CD14-positive monocyte (primary cell): ENCODE measurements around the gene PFKL. TPM values are rescaled to one million over a fixed set of nuclear protein-coding genes. Genes with fewer than 3 reads are reported as not detected.

Experiments used
- DNase-seq, 3 donors: peaks; one replicate each; pipeline ENCODE4 v3.0.0-alpha.2; 2011 to 2022
- H2AFZ ChIP-seq: 2 replicates; pipeline ENCODE4 v1.6.0; 2012; ENCODE audit warnings: mild to moderate bottlenecking, low read depth, low read length, inconsistent platforms; ENCODE audit not compliant: insufficient read depth, poor library complexity, severe bottlenecking
- H3K27ac ChIP-seq, 2 donors: 1 replicate in 1 of 2; 2 replicates in 1 of 2; pipeline ENCODE4 v1.5.1; 2012 to 2013; ENCODE audit warnings: low read length in 2 of 2, control low read depth in 1 of 2, inconsistent platforms in 1 of 2, low read depth in 1 of 2, mild to moderate bottlenecking in 1 of 2
- H3K27me3 ChIP-seq, 2 donors: one replicate each; pipeline versions ENCODE4 v1.6.0 to v1.6.1; 2011 to 2013; ENCODE audit warnings: low read length in 2 of 2; ENCODE audit not compliant: control insufficient read depth in 2 of 2, insufficient read depth in 2 of 2
- H3K36me3 ChIP-seq, 2 donors: replicated peaks in 1 of 2; 1 replicate in 1 of 2; 2 replicates in 1 of 2; pipeline versions ENCODE4 v1.5.1 to v1.6.1; 2012 to 2013; ENCODE audit warnings: low read length in 2 of 2, control low read depth in 1 of 2, inconsistent platforms in 1 of 2, mild to moderate bottlenecking in 1 of 2; ENCODE audit not compliant: insufficient read depth in 2 of 2, control insufficient read depth in 1 of 2
- H3K4me1 ChIP-seq, 2 donors: 1 replicate in 1 of 2; 2 replicates in 1 of 2; pipeline versions ENCODE4 v1.5.1 to v1.6.1; 2012 to 2013; ENCODE audit warnings: low read length in 2 of 2, control low read depth in 1 of 2, inconsistent platforms in 1 of 2, mild to moderate bottlenecking in 1 of 2, moderate library complexity in 1 of 2; ENCODE audit not compliant: insufficient read depth in 2 of 2, control insufficient read depth in 1 of 2
- H3K4me2 ChIP-seq: replicated peaks from 2 replicates; pipeline ENCODE3; 2012; ENCODE audit warnings: low read length, moderate library complexity, mild to moderate bottlenecking; ENCODE audit not compliant: poor library complexity, severe bottlenecking; ENCODE audit errors: extremely low read depth
- H3K4me3 ChIP-seq, 3 experiments: fragments of 200-600 bp in 1 of 3; sonication (generic) in 1 of 3; replicated peaks in 1 of 3; 1 replicate in 2 of 3; 2 replicates in 1 of 3; pipeline ENCODE4 v1.5.1; 2011 to 2013; ENCODE audit warnings: low read length in 3 of 3, mild to moderate bottlenecking in 3 of 3, control low read depth in 2 of 3, low read depth in 2 of 3, inconsistent platforms in 1 of 3, moderate library complexity in 1 of 3
- H3K79me2 ChIP-seq: 2 replicates; pipeline ENCODE4 v1.6.0; 2012; ENCODE audit warnings: mild to moderate bottlenecking, control low read depth, inconsistent platforms, low read length, moderate library complexity; ENCODE audit not compliant: insufficient read depth
- H3K9ac ChIP-seq: 2 replicates; pipeline ENCODE4 v1.6.0; 2017; ENCODE audit warnings: low read length, mild to moderate bottlenecking; ENCODE audit not compliant: insufficient read depth, poor library complexity, severe bottlenecking
- H3K9me3 ChIP-seq, 2 donors: replicated peaks in 1 of 2; 1 replicate in 1 of 2; 2 replicates in 1 of 2; pipeline versions ENCODE4 v1.5.1 to v1.6.1; 2012 to 2013; ENCODE audit warnings: low read length in 2 of 2, control low read depth in 1 of 2; ENCODE audit not compliant: control insufficient read depth in 1 of 2, insufficient read depth in 1 of 2
- H4K20me1 ChIP-seq: 2 replicates; pipeline ENCODE4 v1.6.0; 2012; ENCODE audit warnings: mild to moderate bottlenecking, low read length, control low read depth, moderate library complexity; ENCODE audit not compliant: insufficient read depth
- H3K27ac Mint-ChIP-seq, 7 donors: one replicate each; pipeline ENCODE4 v1.8.0; 2020; ENCODE audit warnings: mild to moderate bottlenecking in 7 of 7, mixed read lengths in 7 of 7, moderate library complexity in 6 of 7, inconsistent platforms in 2 of 7
- H3K27me3 Mint-ChIP-seq, 3 donors: one replicate each; pipeline ENCODE4 v1.8.0; 2021 to 2022; ENCODE audit warnings: low read depth in 3 of 3, mild to moderate bottlenecking in 3 of 3, mixed read lengths in 3 of 3, moderate library complexity in 3 of 3, inconsistent platforms in 1 of 3
- H3K36me3 Mint-ChIP-seq, 2 donors: one replicate each; pipeline ENCODE4 v1.8.0; 2020; ENCODE audit warnings: mixed read lengths in 2 of 2, inconsistent platforms in 1 of 2, mild to moderate bottlenecking in 1 of 2
- H3K4me1 Mint-ChIP-seq: one replicate; pipeline ENCODE4 v1.8.0; 2020; ENCODE audit warnings: mild to moderate bottlenecking, mixed read lengths
- H3K4me3 Mint-ChIP-seq, 2 donors: one replicate each; pipeline ENCODE4 v1.8.0; 2020; ENCODE audit warnings: mild to moderate bottlenecking in 2 of 2, mixed read lengths in 2 of 2, moderate library complexity in 1 of 2
- H3K9me3 Mint-ChIP-seq, 7 donors: one replicate each; pipeline ENCODE4 v1.8.0; 2020 to 2022; ENCODE audit warnings: mixed read lengths in 7 of 7, mild to moderate bottlenecking in 6 of 7, moderate library complexity in 6 of 7, inconsistent platforms in 2 of 7
- WGBS: methylation state at CpG from one replicate; pipeline ENCODE4 v1.1.5; 2013; ENCODE audit warnings: missing lambda C conversion rate; ENCODE audit not compliant: insufficient coverage; 5-methylcytosine and 5-hydroxymethylcytosine counted together
- intact Hi-C, 2 donors: fragments of 100-400 bp; cut with micrococcal nuclease; formaldehyde crosslinking; loops; one replicate each; pipeline versions ENCODE4 v1.15.0 to v1.15.1; 2023
- polyA plus RNA-seq, 3 donors: library from polyadenylated mRNA; depleted of rRNA in 1 of 3; unstranded in 2 of 3; stranded (reverse) in 1 of 3; fragments of 300-500 nt in 2 of 3; fragments of >200 nt in 1 of 3; fragmentation: Illumina TruSeq in 2 of 3; gene quantifications; 1 replicate in 2 of 3; 2 replicates in 1 of 3; pipeline ENCODE4 v1.2.3, GENCODE V29; 2012 to 2021
- TF ChIP-seq, protein P1 (sequence below): fragments of 200-600 bp; IDR thresholded peaks from one replicate; pipeline ENCODE4 v1.8.0; 2022; ENCODE audit warnings: antibody characterized with exemption, mild to moderate bottlenecking

Gene PFKL
- polyA plus RNA-seq, 3 donors = 105 to 133 (median 113) TPM

DNA sequence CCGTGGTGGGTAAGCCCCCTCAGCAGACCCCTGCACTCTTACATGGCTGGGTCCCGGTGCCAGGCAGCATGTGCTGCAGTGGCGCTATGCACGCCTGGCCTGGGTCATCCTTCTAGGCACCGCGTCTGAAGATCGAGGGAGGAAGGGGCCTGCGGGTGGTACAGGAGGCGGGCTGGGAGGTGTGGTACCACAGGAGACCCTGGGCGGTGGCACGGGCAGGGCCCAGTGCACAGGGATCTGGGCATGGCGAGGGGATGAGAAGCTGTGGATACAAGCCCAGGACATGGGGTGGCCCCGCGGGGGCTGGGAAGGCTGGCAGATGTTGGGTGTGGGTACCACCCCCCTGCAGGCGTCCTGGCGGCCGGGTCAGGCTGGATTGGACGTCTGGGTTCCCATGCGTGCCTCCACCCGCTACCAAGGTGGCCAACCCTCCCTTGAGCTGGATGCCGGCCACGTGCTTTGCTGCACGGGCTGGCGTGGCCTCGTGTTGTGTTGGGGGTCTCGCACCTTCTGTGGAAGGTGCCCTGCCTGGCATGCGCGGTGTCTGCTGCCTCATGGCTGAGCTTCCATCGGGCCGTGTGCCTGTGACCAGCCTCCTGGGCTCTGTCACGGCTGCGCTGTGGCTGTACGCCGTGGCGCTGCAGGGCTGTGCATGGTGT lies 19.7 kb downstream of the PFKL start:
- no peak overlapping the region for H3K4me3 ChIP-seq
- DNase-seq = no peak
- Mint-ChIP-seq H3K36me3 (peaks cover 33 to 78% of the 10 kb centered on the region in 2 donors), H3K4me3 (no peak overlapping the region), H3K9me3 (no peaks in the 10 kb centered on the region), H3K27ac (no peak overlapping the region), H3K4me1 (no peaks in the 10 kb centered on the region), H3K27me3 (no peaks in the 10 kb centered on the region)
- 97% methylated on average over 32 of the region's 35 CpGs for WGBS
- H3K4me1 ChIP-seq = no peaks in the 10 kb centered on the region
- no peak overlapping the region for H2AFZ ChIP-seq
- TF ChIP-seq, protein P1, sequence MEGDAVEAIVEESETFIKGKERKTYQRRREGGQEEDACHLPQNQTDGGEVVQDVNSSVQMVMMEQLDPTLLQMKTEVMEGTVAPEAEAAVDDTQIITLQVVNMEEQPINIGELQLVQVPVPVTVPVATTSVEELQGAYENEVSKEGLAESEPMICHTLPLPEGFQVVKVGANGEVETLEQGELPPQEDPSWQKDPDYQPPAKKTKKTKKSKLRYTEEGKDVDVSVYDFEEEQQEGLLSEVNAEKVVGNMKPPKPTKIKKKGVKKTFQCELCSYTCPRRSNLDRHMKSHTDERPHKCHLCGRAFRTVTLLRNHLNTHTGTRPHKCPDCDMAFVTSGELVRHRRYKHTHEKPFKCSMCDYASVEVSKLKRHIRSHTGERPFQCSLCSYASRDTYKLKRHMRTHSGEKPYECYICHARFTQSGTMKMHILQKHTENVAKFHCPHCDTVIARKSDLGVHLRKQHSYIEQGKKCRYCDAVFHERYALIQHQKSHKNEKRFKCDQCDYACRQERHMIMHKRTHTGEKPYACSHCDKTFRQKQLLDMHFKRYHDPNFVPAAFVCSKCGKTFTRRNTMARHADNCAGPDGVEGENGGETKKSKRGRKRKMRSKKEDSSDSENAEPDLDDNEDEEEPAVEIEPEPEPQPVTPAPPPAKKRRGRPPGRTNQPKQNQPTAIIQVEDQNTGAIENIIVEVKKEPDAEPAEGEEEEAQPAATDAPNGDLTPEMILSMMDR = no peak
- no peaks in the 10 kb centered on the region for H3K27me3 ChIP-seq
- no peaks in the 10 kb centered on the region for H3K79me2 ChIP-seq
- H4K20me1 ChIP-seq = peaks cover 23% of the 10 kb centered on the region
- peaks cover 93 to 95% of the 10 kb centered on the region in 2 donors for H3K36me3 ChIP-seq
- intact Hi-C loops = no loop called here
- H3K9me3 ChIP-seq = no peaks in the 10 kb centered on the region
- H3K9ac ChIP-seq = no peak overlapping the region
- no peak overlapping the region for H3K27ac ChIP-seq
- H3K4me2 ChIP-seq = no peak overlapping the region

DNA sequence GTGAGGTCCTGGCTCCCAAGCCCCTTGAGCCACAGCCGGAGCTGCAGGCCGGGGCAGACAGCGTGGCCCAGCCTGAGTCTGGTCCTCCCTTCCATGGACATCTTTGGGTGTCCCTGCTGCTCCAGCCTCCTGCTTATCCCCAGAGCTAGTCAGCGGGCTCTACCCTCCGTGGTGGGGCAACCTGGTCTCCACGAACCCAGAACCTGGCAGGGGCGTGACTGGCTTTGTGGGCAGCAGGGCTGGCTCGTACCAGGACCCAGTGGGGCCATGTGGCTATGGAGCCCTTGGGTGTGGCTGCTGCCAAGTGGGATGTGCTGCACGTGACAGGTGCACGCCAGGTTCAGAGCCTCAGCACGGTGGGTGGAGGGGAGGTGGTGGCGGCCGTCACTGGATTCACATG lies 21.0 kb downstream of the PFKL start:
- no peaks in the 10 kb centered on the region for H3K4me1 ChIP-seq
- H3K9ac ChIP-seq = no peak overlapping the region
- no peak overlapping the region for H2AFZ ChIP-seq
- no peaks in the 10 kb centered on the region for H3K9me3 ChIP-seq
- H3K36me3 ChIP-seq = peaks cover 92 to 95% of the 10 kb centered on the region in 2 donors
- Mint-ChIP-seq H3K27me3 (no peaks in the 10 kb centered on the region), H3K9me3 (no peaks in the 10 kb centered on the region), H3K4me3 (no peak overlapping the region), H3K36me3 (peaks cover 37 to 86% of the 10 kb centered on the region in 2 donors), H3K4me1 (no peaks in the 10 kb centered on the region), H3K27ac (peak overlapping the region in 1 of 7 donors; percentile 20)
- H4K20me1 ChIP-seq = peaks cover 13% of the 10 kb centered on the region
- H3K4me3 ChIP-seq = no peak overlapping the region
- no peak for DNase-seq
- no peak overlapping the region for H3K27ac ChIP-seq
- no peaks in the 10 kb centered on the region for H3K79me2 ChIP-seq
- H3K4me2 ChIP-seq = no peak overlapping the region
- TF ChIP-seq, protein P1 = no peak
- intact Hi-C loops = no loop called here
- H3K27me3 ChIP-seq = no peaks in the 10 kb centered on the region
- WGBS = 91% methylated on average over 7 of the region's 13 CpGs
